SU-DHL-6 (cell line): ENCODE measurements around the gene UPB1.

Source experiments
- H2AFZ ChIP-seq: fragments of 200-600 bp; sonication (generic); 2 replicates; pipeline ENCODE4 v1.6.1; 2014; ENCODE audit warnings: low read depth, mild to moderate bottlenecking, moderate library complexity, mixed read lengths, antibody characterized with exemption, low read length; ENCODE audit not compliant: severe bottlenecking
- H3F3A ChIP-seq: fragments of 200-600 bp; shearing (Covaris generic); 2 replicates; pipeline ENCODE4 v1.6.0; 2016; ENCODE audit warnings: antibody characterized with exemption, mild to moderate bottlenecking; ENCODE audit not compliant: insufficient read depth
- H3K27ac ChIP-seq: fragments of 200-600 bp; sonication (generic); 2 replicates; pipeline ENCODE4 v1.5.1; 2016; ENCODE audit warnings: low read depth, mild to moderate bottlenecking, low read length, moderate library complexity, mixed read lengths
- H3K27me3 ChIP-seq: fragments of 200-600 bp; sonication (generic), shearing (Covaris generic); 2 replicates; pipeline ENCODE4 v1.6.0; 2014; ENCODE audit warnings: mild to moderate bottlenecking, low read length
- H3K36me3 ChIP-seq: fragments of 200-600 bp; sonication (generic); 2 replicates; pipeline ENCODE4 v1.6.1; 2014; ENCODE audit warnings: mild to moderate bottlenecking, low read length, mixed read lengths
- H3K4me2 ChIP-seq: fragments of 300-600, 200-600 bp; shearing (Covaris generic), sonication (generic); 2 replicates; pipeline ENCODE4 v1.6.0; 2014; ENCODE audit warnings: low read length, low read depth, mild to moderate bottlenecking; ENCODE audit not compliant: poor library complexity, severe bottlenecking
- H3K4me3 ChIP-seq: fragments of 200-600 bp; sonication (generic); 2 replicates; pipeline ENCODE4 v1.5.1; 2014; ENCODE audit warnings: antibody characterized with exemption, low read length, mild to moderate bottlenecking, mixed read lengths; ENCODE audit not compliant: insufficient read depth, poor library complexity, severe bottlenecking
- H3K79me2 ChIP-seq: fragments of 200-600 bp; sonication (generic); 2 replicates; pipeline ENCODE4 v1.6.1; 2014; ENCODE audit warnings: mild to moderate bottlenecking, low read length, moderate library complexity; ENCODE audit not compliant: insufficient read depth
- H3K9ac ChIP-seq: fragments of 200-600 bp; sonication (generic); 2 replicates; pipeline ENCODE4 v1.7.0; 2014; ENCODE audit warnings: mild to moderate bottlenecking, low read length
- H3K9me2 ChIP-seq: fragments of 200-600 bp; sonication (generic); replicated peaks from 2 replicates; pipeline ENCODE4 v1.6.1; 2014; ENCODE audit warnings: low read length; ENCODE audit not compliant: insufficient read depth
- H3K9me3 ChIP-seq: fragments of 200-600 bp; sonication (generic); 2 replicates; pipeline ENCODE4 v1.6.1; 2014; ENCODE audit warnings: low read length, mixed read lengths; ENCODE audit not compliant: insufficient read depth
- H4K20me1 ChIP-seq: fragments of 200-600 bp; sonication (generic); 2 replicates; pipeline ENCODE4 v1.6.1; 2014; ENCODE audit warnings: low read depth, mild to moderate bottlenecking, antibody characterized with exemption, low read length, moderate library complexity, mixed read lengths
- EZH2phosphoT487 ChIP-seq: fragments of 200-600 bp; sonication (generic), shearing (Covaris generic); conservative IDR thresholded peaks from 2 replicates; pipeline ENCODE4 v1.6.1; 2018; ENCODE audit warnings: mild to moderate bottlenecking, antibody characterized with exemption, low read length, moderate library complexity, mixed read lengths
- TF ChIP-seq, protein P1 (sequence below): fragments of 200-600 bp; sonication (generic); IDR thresholded peaks from one replicate; pipeline ENCODE4 v1.5.1; 2017; ENCODE audit warnings: antibody characterized with exemption, mild to moderate bottlenecking, low read length, moderate library complexity; ENCODE audit not compliant: insufficient read depth, poor library complexity, severe bottlenecking

Gene UPB1

DNA sequence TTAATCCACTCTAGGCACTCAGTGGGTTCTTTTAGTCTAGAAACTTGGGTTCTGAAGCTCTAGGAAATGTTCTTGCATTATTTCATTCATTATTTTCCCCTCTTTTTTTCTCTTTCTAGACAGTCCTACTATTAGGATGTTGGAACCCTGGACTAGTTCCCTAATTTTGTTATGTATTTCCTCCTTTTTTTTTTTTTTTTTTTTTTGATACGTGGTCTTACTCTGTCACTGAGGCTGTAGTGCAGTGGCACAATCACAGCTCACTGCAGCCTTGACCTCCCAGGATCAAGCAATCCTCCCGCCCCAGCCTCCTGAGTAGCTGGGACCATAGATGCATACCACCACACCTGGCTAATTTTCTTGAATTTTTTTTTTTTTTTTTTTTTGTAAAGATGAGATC, 9.4 kb downstream of the UPB1 start:
- Histone ChIP-seq H3K27me3 (no peaks in the 10 kb centered on the region), H3K4me2 (no peak overlapping the region), H3K9ac (no peak overlapping the region), H3K36me3 (no peaks in the 10 kb centered on the region), H4K20me1 (no peaks in the 10 kb centered on the region), H3K79me2 (no peaks in the 10 kb centered on the region), H2AFZ (no peak overlapping the region), H3F3A (no peaks in the 10 kb centered on the region), H3K9me3 (no peaks in the 10 kb centered on the region), H3K9me2 (no peaks in the 10 kb centered on the region), H3K27ac (no peak overlapping the region), H3K4me3 (no peak overlapping the region)
- TF ChIP-seq, protein P1, sequence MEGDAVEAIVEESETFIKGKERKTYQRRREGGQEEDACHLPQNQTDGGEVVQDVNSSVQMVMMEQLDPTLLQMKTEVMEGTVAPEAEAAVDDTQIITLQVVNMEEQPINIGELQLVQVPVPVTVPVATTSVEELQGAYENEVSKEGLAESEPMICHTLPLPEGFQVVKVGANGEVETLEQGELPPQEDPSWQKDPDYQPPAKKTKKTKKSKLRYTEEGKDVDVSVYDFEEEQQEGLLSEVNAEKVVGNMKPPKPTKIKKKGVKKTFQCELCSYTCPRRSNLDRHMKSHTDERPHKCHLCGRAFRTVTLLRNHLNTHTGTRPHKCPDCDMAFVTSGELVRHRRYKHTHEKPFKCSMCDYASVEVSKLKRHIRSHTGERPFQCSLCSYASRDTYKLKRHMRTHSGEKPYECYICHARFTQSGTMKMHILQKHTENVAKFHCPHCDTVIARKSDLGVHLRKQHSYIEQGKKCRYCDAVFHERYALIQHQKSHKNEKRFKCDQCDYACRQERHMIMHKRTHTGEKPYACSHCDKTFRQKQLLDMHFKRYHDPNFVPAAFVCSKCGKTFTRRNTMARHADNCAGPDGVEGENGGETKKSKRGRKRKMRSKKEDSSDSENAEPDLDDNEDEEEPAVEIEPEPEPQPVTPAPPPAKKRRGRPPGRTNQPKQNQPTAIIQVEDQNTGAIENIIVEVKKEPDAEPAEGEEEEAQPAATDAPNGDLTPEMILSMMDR = no peak
- no peak for TF ChIP-seq EZH2phosphoT487

DNA sequence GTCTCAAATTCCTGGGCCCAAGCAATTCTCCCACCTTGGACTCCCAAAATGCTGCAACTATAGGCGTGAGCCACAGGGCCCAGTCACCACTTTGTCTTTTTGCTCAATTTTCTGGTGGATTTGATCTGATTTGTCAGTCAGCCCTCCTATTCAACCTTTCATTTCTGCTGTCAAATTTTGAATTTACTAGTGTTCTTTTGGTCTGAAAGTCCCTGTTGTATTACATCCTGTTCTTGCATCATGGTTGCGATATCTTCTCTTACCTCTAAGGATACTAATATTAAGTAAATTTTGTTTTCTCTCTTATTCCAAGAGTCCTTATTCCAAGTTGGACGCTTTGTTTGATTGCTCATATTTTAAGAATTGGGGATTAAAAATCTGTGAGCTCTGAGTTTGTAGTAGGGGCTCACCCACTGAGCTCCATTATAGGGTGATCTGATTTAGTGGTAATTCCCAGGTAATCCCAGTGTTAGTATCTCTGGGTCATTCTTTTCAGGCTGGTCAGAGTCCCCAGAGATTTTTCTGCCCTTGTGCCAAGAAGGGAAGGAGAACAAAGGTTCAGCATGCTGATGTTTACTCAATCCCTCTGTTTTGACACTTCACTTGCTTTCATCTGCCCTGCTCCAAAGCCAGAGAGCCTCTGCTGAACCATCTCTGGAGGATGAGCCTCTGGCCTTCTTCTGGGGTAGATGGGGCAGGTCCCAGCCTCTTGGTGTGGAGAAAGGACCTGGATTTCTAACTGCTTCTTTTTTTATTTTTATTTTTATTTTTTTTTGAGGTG, 10.0 kb downstream of the UPB1 start:
- Histone ChIP-seq H4K20me1 (no peaks in the 10 kb centered on the region), H3K4me2 (no peak overlapping the region), H3K79me2 (no peaks in the 10 kb centered on the region), H3K27me3 (no peaks in the 10 kb centered on the region), H2AFZ (no peak overlapping the region), H3K9me3 (no peaks in the 10 kb centered on the region), H3K27ac (no peak overlapping the region), H3K9ac (no peak overlapping the region), H3K36me3 (no peaks in the 10 kb centered on the region), H3F3A (no peaks in the 10 kb centered on the region), H3K9me2 (no peaks in the 10 kb centered on the region), H3K4me3 (no peak overlapping the region)
- TF ChIP-seq EZH2phosphoT487 = no peak
- TF ChIP-seq, protein P1 = no peak

DNA sequence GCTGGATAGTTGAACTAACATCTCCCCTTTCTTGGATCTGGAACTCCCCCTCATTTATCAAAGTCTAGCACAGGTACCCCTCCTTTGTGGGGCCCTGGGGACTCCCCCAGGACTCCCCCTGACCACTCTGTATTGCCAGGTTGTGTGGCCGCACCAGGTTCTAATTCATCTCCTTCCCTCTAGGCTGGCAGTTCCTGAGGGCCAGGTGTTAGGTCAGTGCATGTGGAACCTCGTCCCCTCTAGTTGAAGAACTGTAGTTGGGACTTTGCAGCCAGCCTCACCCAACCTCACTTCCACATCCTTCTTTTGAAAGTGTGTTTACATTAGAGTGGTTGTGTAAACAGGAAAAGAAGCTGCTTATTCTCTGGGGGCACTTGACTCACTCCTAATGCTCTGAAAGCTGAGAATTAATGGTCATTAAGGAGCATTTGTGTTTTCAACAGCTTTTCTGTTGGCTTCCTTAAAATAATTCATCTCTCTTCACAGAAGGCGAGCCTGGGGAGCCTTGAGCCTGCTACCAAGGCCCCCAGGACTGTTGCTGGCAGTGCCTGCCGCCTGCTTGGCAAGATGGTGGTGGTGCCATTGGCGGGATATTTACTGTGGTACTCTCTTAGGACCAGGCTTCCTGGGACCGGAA, 11.8 kb downstream of the UPB1 start:
- Histone ChIP-seq H3K36me3 (no peaks in the 10 kb centered on the region), H3K27me3 (no peaks in the 10 kb centered on the region), H3K9me3 (no peaks in the 10 kb centered on the region), H3K9me2 (no peaks in the 10 kb centered on the region), H3K27ac (no peak overlapping the region), H3K9ac (no peak overlapping the region), H2AFZ (no peak overlapping the region), H3F3A (no peaks in the 10 kb centered on the region), H3K79me2 (no peaks in the 10 kb centered on the region), H4K20me1 (no peaks in the 10 kb centered on the region), H3K4me2 (no peak overlapping the region), H3K4me3 (no peak overlapping the region)
- TF ChIP-seq, protein P1 = no peak
- TF ChIP-seq EZH2phosphoT487 = no peak
